HL-60 (cell line): ENCODE data around the gene CCDC92B.

Experiments
- DNase-seq, 2 experiments: peaks; one replicate each; pipeline ENCODE4 v3.0.0-alpha.2; 2010 to 2020; ENCODE audit warnings: low read depth in 1 of 2, low spot score in 1 of 2
- H3K27ac ChIP-seq: fragments of 250-450 bp; sonication (Bioruptor Pico); replicated peaks from 2 replicates; pipeline ENCODE4 v1.5.1; 2020; ENCODE audit warnings: mild to moderate bottlenecking, moderate library complexity
- H3K27me3 ChIP-seq: fragments of 250-450 bp; sonication (Bioruptor Pico); 2 replicates; pipeline ENCODE4 v1.5.1; 2021; ENCODE audit warnings: mild to moderate bottlenecking, moderate library complexity; ENCODE audit not compliant: insufficient read depth, poor library complexity, severe bottlenecking
- H3K4me3 ChIP-seq: replicated peaks from 2 replicates; pipeline ENCODE4 v1.5.1; 2011; ENCODE audit warnings: mild to moderate bottlenecking, control low read depth, low read length; ENCODE audit not compliant: insufficient read depth
- CTCF ChIP-seq: IDR thresholded peaks from one replicate; pipeline ENCODE4 v1.5.1; 2011; ENCODE audit warnings: low read length, control low read depth, inconsistent platforms; ENCODE audit not compliant: insufficient read depth
- GABPA ChIP-seq: IDR thresholded peaks from 2 replicates; pipeline ENCODE4 v1.6.1; 2012; ENCODE audit warnings: low read depth
- POLR2AphosphoS5 ChIP-seq: IDR thresholded peaks from 2 replicates; pipeline ENCODE4 v1.6.1; 2012; ENCODE audit warnings: low read depth
- REST ChIP-seq: IDR thresholded peaks from 2 replicates; pipeline ENCODE4 v1.6.1; 2012; ENCODE audit warnings: low read depth; ENCODE audit not compliant: insufficient replicate concordance
- SPI1 ChIP-seq: IDR thresholded peaks from 2 replicates; pipeline ENCODE4 v1.6.1; 2012; ENCODE audit warnings: low read depth, mild to moderate bottlenecking, borderline replicate concordance

Gene CCDC92B

GRCh38 chr17:2775206-2775605 lies 25.8 kb upstream of the CCDC92B start:
- no peak for DNase-seq
- H3K27me3 ChIP-seq = peaks cover 9% of the 10 kb centered on the region
- H3K4me3 ChIP-seq = no peak overlapping the region
- H3K27ac ChIP-seq = no peak overlapping the region
- TF ChIP-seq REST (no peak), GABPA (no peak), CTCF (no peak), SPI1 (no peak), POLR2AphosphoS5 (no peak)

- no peak overlapping the region for H3K27ac ChIP-seq
- no peaks in the 10 kb centered on the region for H3K27me3 ChIP-seq
- no peak for DNase-seq
- H3K4me3 ChIP-seq = no peak overlapping the region
- TF ChIP-seq CTCF = no peak
- TF ChIP-seq POLR2AphosphoS5 = no peak
- TF ChIP-seq REST = no peak
- TF ChIP-seq SPI1 = no peak
- no peak for TF ChIP-seq GABPA
Measured at GRCh38 chr17:2770129-2770528, 20.7 kb upstream of the CCDC92B start.

GRCh38 chr17:2758870-2759269 lies 9.4 kb upstream of the CCDC92B start:
- H3K27me3 ChIP-seq = peaks cover 7% of the 10 kb centered on the region
- TF ChIP-seq GABPA = no peak
- no peak for TF ChIP-seq REST
- TF ChIP-seq CTCF = no peak
- TF ChIP-seq SPI1 = no peak
- TF ChIP-seq POLR2AphosphoS5 = no peak
- H3K4me3 ChIP-seq = no peak overlapping the region
- H3K27ac ChIP-seq = no peak overlapping the region
- no peak for DNase-seq
